ENCODE data around the gene DMTF1.
A peak's percentile ranks its signal among the peaks of the same experiment; 100 is the strongest.

The DMTF1 gene

GRCh38 chr7:87148332-87148955 lies 3.8 kb upstream of the DMTF1 start:
- Histone ChIP-seq H3K9ac (ENCODE audit: low read depth, low read length) (no peak overlapping the region), H3K27me3 (ENCODE audit: control insufficient read depth, insufficient read depth, low read length) (no peaks in the 10 kb centered on the region), H3K4me2 (ENCODE audit: low read length) (no peak overlapping the region)

GRCh38 chr7:87151002-87151728 lies 1.1 kb upstream of the DMTF1 start:
- Histone ChIP-seq H3K9ac (ENCODE audit: low read depth, low read length) (peak overlapping the region; percentile 100), H3K4me1 (ENCODE audit: control insufficient read depth, insufficient read depth, low read length) (peaks cover 27% of the 10 kb centered on the region)

More at GRCh38 chr7:87148332-87148955, 3.8 kb upstream of the DMTF1 start:
- H3K36me3 ChIP-seq (ENCODE audit: insufficient read depth, low read length) = no peaks in the 10 kb centered on the region
- no peak overlapping the region for H3K4me3 ChIP-seq (ENCODE audit: low read length)
- H3K9me3 ChIP-seq (replicated peaks; ENCODE audit: low read length) = no peaks in the 10 kb centered on the region
- peaks cover 7% of the 10 kb centered on the region for H3K4me1 ChIP-seq (ENCODE audit: control insufficient read depth, insufficient read depth, low read length)

DNA sequence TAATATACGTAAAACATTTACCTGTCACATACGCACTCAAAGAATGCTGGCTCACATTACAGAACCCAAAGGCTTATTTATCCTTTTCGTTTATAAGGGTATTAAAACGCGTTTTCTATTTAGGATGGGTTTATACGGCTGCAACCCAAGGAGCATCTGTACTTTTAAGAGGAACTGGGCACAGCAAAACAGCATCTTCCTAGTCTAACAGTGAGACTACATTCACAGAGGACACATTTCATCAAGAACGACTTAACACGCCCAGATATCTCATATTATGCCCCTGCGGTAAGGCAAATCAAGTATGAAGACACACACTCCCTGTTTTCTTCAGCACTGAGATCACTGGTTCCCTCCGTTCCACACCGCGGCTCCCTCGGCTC lies 533 bp upstream of the DMTF1 start:
- H3K4me2 ChIP-seq (ENCODE audit: low read length) = peak overlapping the region; percentile 80
- no peaks in the 10 kb centered on the region for H3K9me3 ChIP-seq (replicated peaks; ENCODE audit: low read length)
- peak overlapping the region; percentile 100 for H3K9ac ChIP-seq (ENCODE audit: low read depth, low read length)
- H3K4me1 ChIP-seq (ENCODE audit: control insufficient read depth, insufficient read depth, low read length) = peaks cover 33% of the 10 kb centered on the region
- no peaks in the 10 kb centered on the region for H3K27me3 ChIP-seq (ENCODE audit: control insufficient read depth, insufficient read depth, low read length)
- peak overlapping the region; percentile 70 for H3K4me3 ChIP-seq (ENCODE audit: low read length)
- H3K36me3 ChIP-seq (ENCODE audit: insufficient read depth, low read length) = no peaks in the 10 kb centered on the region

More at GRCh38 chr7:87151002-87151728, 1.1 kb upstream of the DMTF1 start:
- Histone ChIP-seq H3K4me2 (ENCODE audit: low read length) (peak overlapping the region; percentile 80), H3K9me3 (replicated peaks; ENCODE audit: low read length) (no peaks in the 10 kb centered on the region), H3K4me3 (ENCODE audit: low read length) (peak overlapping the region; percentile 70), H3K27me3 (ENCODE audit: control insufficient read depth, insufficient read depth, low read length) (no peaks in the 10 kb centered on the region), H3K36me3 (ENCODE audit: insufficient read depth, low read length) (no peaks in the 10 kb centered on the region)

DNA sequence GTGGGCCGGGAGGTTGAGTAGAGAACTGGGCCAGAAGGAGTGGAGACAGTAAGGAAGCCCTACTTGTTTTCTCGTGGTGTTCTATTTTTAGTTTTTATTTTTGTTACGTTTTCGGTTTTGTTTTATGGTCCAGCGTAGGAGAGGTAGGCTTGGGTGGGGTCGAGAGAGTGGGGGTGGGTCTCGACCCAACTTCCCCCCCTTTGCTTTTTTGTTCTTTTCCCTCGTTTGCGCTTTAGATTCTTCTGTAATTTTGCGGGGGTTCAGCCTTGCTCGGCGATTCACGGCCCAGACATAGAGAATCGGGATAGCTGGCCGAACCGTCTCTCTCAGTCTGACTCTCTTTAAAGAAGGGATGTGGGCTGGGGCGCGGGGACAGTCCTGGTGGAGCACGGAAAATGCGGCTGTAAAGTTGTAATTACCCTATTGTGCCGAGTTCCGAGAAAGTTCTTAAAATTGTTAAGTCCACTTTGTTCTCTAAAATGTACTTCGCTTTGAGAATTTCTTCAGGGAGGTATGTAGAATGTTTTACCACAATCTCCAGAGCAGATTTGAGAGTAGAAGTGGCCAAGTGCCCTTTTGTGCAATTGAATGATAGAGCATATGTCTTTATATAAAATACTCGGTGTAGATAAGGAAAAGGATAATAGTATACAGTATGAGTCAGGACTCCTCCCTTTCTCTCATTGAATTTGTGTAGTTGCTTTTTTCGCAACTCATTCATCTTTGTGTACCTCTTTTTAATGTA lies 816 bp downstream of the DMTF1 start:
- Histone ChIP-seq H3K4me1 (ENCODE audit: control insufficient read depth, insufficient read depth, low read length) (peaks cover 43% of the 10 kb centered on the region), H3K27me3 (ENCODE audit: control insufficient read depth, insufficient read depth, low read length) (no peaks in the 10 kb centered on the region), H3K4me3 (ENCODE audit: low read length) (peak overlapping the region; percentile 70), H3K9me3 (replicated peaks; ENCODE audit: low read length) (no peaks in the 10 kb centered on the region), H3K36me3 (ENCODE audit: insufficient read depth, low read length) (peaks cover 6% of the 10 kb centered on the region), H3K4me2 (ENCODE audit: low read length) (peak overlapping the region; percentile 80), H3K9ac (ENCODE audit: low read depth, low read length) (peak overlapping the region; percentile 100)

DNA sequence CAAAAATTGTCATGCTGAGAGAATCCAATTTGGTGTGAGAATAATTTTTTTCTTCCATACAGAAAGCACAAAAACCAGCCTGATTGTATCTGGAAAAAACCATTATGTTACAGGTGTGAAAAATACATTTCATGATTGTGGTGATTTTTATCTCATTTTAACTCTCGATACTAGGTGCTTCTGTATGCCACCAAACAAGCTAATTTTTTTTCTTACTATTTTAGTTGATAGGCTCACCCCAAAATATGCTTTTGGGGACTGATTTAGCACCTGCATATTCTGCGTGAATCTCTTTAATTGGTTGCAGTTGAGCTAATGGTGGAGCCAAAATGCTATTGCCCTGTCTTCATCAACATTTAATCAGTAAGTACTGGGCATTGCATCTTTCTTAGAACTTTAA lies 1.9 kb downstream of the DMTF1 start:
- Histone ChIP-seq H3K4me3 (ENCODE audit: low read length) (peak overlapping the region; percentile 70), H3K4me1 (ENCODE audit: control insufficient read depth, insufficient read depth, low read length) (peaks cover 43% of the 10 kb centered on the region), H3K9me3 (replicated peaks; ENCODE audit: low read length) (no peaks in the 10 kb centered on the region), H3K9ac (ENCODE audit: low read depth, low read length) (peak overlapping the region; percentile 100), H3K27me3 (ENCODE audit: control insufficient read depth, insufficient read depth, low read length) (no peaks in the 10 kb centered on the region), H3K4me2 (ENCODE audit: low read length) (peak overlapping the region; percentile 80), H3K36me3 (ENCODE audit: insufficient read depth, low read length) (peaks cover 6% of the 10 kb centered on the region)

DNA sequence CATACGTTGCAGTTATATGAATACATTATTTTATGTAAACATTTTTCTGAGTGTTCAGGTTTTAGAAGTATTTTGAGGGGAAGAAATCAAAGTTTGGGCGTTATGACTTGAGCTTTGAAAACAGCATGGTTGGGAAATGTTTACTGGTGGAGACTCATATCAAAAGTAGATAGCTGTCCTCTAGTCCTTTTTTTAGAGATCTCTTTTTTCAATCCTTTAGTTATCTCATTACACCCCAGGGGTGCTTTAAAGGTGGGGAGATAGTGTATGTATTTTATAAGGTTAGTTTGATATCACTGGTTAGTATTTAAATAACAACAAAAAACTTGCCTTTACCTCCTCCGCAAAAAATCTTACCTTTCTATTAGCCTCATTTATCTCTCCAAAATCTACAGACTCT lies 2.3 kb downstream of the DMTF1 start:
- H3K4me3 ChIP-seq (ENCODE audit: low read length) = peak overlapping the region; percentile 70
- peaks cover 6% of the 10 kb centered on the region for H3K36me3 ChIP-seq (ENCODE audit: insufficient read depth, low read length)

DNA sequence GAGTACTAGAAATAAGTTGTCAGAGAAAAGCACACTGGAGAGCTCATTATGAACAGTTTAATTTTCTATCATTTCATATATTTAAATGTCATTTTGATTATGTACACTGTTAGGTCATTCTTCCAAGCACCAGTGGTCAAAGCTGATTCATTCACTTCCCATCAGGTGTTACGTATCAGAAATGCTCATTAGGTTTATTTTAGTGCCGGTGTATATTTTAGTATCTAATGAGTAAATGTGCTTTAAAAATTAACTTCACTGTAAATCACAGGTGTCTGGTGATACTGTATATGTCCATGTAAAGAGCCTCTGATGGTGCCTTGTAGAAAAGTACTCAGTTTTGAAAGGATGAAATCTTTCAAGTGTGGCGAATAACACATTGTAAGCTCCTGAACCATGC lies 3.5 kb downstream of the DMTF1 start:
- H3K9ac ChIP-seq (ENCODE audit: low read depth, low read length) = no peak overlapping the region
- peak overlapping the region; percentile 0 for H3K4me3 ChIP-seq (ENCODE audit: low read length)
- no peaks in the 10 kb centered on the region for H3K27me3 ChIP-seq (ENCODE audit: control insufficient read depth, insufficient read depth, low read length)
- H3K9me3 ChIP-seq (replicated peaks; ENCODE audit: low read length) = no peaks in the 10 kb centered on the region
- peaks cover 6% of the 10 kb centered on the region for H3K36me3 ChIP-seq (ENCODE audit: insufficient read depth, low read length)
- peaks cover 43% of the 10 kb centered on the region for H3K4me1 ChIP-seq (ENCODE audit: control insufficient read depth, insufficient read depth, low read length)
- H3K4me2 ChIP-seq (ENCODE audit: low read length) = peak overlapping the region; percentile 80

More for the DNA sequence above, 2.3 kb downstream of the DMTF1 start:
- no peaks in the 10 kb centered on the region for H3K9me3 ChIP-seq (replicated peaks; ENCODE audit: low read length)
- H3K4me1 ChIP-seq (ENCODE audit: control insufficient read depth, insufficient read depth, low read length) = peaks cover 43% of the 10 kb centered on the region
- H3K9ac ChIP-seq (ENCODE audit: low read depth, low read length) = peak overlapping the region; percentile 100
- peak overlapping the region; percentile 80 for H3K4me2 ChIP-seq (ENCODE audit: low read length)
- no peaks in the 10 kb centered on the region for H3K27me3 ChIP-seq (ENCODE audit: control insufficient read depth, insufficient read depth, low read length)

DNA sequence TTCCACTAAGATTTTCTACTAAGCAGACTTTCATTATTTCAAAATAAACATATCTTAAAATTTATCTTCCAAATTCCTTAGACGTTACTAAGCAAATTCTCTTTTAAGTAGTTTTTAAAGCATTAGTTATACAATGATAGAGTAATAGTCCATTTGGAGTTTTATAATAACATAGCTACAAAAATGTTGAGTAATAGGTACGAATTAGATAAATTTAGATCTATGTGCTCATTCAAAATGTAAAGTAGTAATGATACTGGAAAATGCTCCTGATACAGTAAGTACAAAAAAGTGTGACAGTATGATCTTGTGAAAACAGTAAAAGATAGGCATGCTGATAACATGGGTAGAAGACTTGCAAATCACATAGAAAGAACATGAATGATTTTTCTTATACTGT lies 4.5 kb downstream of the DMTF1 start:
- H3K9me3 ChIP-seq (replicated peaks; ENCODE audit: low read length) = no peaks in the 10 kb centered on the region
- peak overlapping the region; percentile 3 for H3K4me3 ChIP-seq (ENCODE audit: low read length)
- no peak overlapping the region for H3K9ac ChIP-seq (ENCODE audit: low read depth, low read length)

GRCh38 chr7:87159538-87159937 lies 7.3 kb downstream of the DMTF1 start:
- H3K4me1 ChIP-seq (ENCODE audit: control insufficient read depth, insufficient read depth, low read length) = peaks cover 32% of the 10 kb centered on the region
- no peaks in the 10 kb centered on the region for H3K27me3 ChIP-seq (ENCODE audit: control insufficient read depth, insufficient read depth, low read length)
- H3K4me3 ChIP-seq (ENCODE audit: low read length) = no peak overlapping the region
- H3K4me2 ChIP-seq (ENCODE audit: low read length) = no peak overlapping the region
- no peaks in the 10 kb centered on the region for H3K9me3 ChIP-seq (replicated peaks; ENCODE audit: low read length)
- H3K9ac ChIP-seq (ENCODE audit: low read depth, low read length) = no peak overlapping the region
- H3K36me3 ChIP-seq (ENCODE audit: insufficient read depth, low read length) = peaks cover 22% of the 10 kb centered on the region

More for the DNA sequence above, 4.5 kb downstream of the DMTF1 start:
- H3K36me3 ChIP-seq (ENCODE audit: insufficient read depth, low read length) = peaks cover 6% of the 10 kb centered on the region
- H3K4me1 ChIP-seq (ENCODE audit: control insufficient read depth, insufficient read depth, low read length) = peaks cover 36% of the 10 kb centered on the region
- peak overlapping the region; percentile 80 for H3K4me2 ChIP-seq (ENCODE audit: low read length)
- H3K27me3 ChIP-seq (ENCODE audit: control insufficient read depth, insufficient read depth, low read length) = no peaks in the 10 kb centered on the region

GRCh38 chr7:87164433-87164832 lies 12.2 kb downstream of the DMTF1 start:
- H3K4me1 ChIP-seq (ENCODE audit: control insufficient read depth, insufficient read depth, low read length) = no peaks in the 10 kb centered on the region
- no peak overlapping the region for H3K4me2 ChIP-seq (ENCODE audit: low read length)
- no peaks in the 10 kb centered on the region for H3K27me3 ChIP-seq (ENCODE audit: control insufficient read depth, insufficient read depth, low read length)
- no peak overlapping the region for H3K4me3 ChIP-seq (ENCODE audit: low read length)
- no peaks in the 10 kb centered on the region for H3K9me3 ChIP-seq (replicated peaks; ENCODE audit: low read length)
- peaks cover 58% of the 10 kb centered on the region for H3K36me3 ChIP-seq (ENCODE audit: insufficient read depth, low read length)
- no peak overlapping the region for H3K9ac ChIP-seq (ENCODE audit: low read depth, low read length)

GRCh38 chr7:87170828-87171227 lies 18.6 kb downstream of the DMTF1 start:
- no peak overlapping the region for H3K4me3 ChIP-seq (ENCODE audit: low read length)
- no peak overlapping the region for H3K9ac ChIP-seq (ENCODE audit: low read depth, low read length)
- no peaks in the 10 kb centered on the region for H3K4me1 ChIP-seq (ENCODE audit: control insufficient read depth, insufficient read depth, low read length)
- H3K4me2 ChIP-seq (ENCODE audit: low read length) = no peak overlapping the region
- H3K9me3 ChIP-seq (replicated peaks; ENCODE audit: low read length) = no peaks in the 10 kb centered on the region
- H3K36me3 ChIP-seq (ENCODE audit: insufficient read depth, low read length) = peaks cover 96% of the 10 kb centered on the region
- no peaks in the 10 kb centered on the region for H3K27me3 ChIP-seq (ENCODE audit: control insufficient read depth, insufficient read depth, low read length)

All from skeletal muscle satellite cell (primary cell).